Nucleus accumbens (tissue), 56 donors: ENCODE data around the gene TLK2.

ENCODE experiments used
- DNase-seq, 56 donors: peaks; one replicate each; lab custom pipeline; 2025; lab: John Stamatoyannopoulos, UW

TLK2 gene

GRCh38 chr17:62649570-62649969 lies 170.9 kb downstream of the TLK2 start:
- DNase-seq, result no peak

GRCh38 chr17:62650587-62650986 lies 172.0 kb downstream of the TLK2 start:
- no peak for DNase-seq

- peak in 14 of 56 donors; percentile 9 to 65 (median 26) for DNase-seq
Measured at GRCh38 chr17:62652251-62653001, 173.8 kb downstream of the TLK2 start.

GRCh38 chr17:62653002-62653825 lies 174.6 kb downstream of the TLK2 start:
- DNase-seq, result peak in 28 of 56 donors; percentile 14 to 62 (median 32)

GRCh38 chr17:62653826-62654761 lies 175.5 kb downstream of the TLK2 start:
- no peak for DNase-seq

- DNase-seq, result no peak
Measured at GRCh38 chr17:62655656-62656055, 177.0 kb downstream of the TLK2 start.

GRCh38 chr17:62656446-62656845 lies 177.8 kb downstream of the TLK2 start:
- DNase-seq, result no peak

- no peak for DNase-seq
Measured at GRCh38 chr17:62657145-62657665, 178.6 kb downstream of the TLK2 start.

GRCh38 chr17:62657690-62658089 lies 179.1 kb downstream of the TLK2 start:
- DNase-seq, result peak in 3 of 56 donors; percentile 3 to 21 (median 18)

GRCh38 chr17:62658136-62658920 lies 179.7 kb downstream of the TLK2 start:
- no peak for DNase-seq

GRCh38 chr17:62660629-62661118 lies 182.0 kb downstream of the TLK2 start:
- no peak for DNase-seq

- DNase-seq, result no peak
Measured at GRCh38 chr17:62661337-62661736, 182.7 kb downstream of the TLK2 start.

GRCh38 chr17:62662855-62663254 lies 184.2 kb downstream of the TLK2 start:
- DNase-seq, result no peak
